Peyer's patch (tissue), 4 donors: ENCODE results near the gene ITPRID1. TPM values are rescaled to one million over a fixed set of nuclear protein-coding genes. Genes with fewer than 3 reads are reported as not detected.

ENCODE experiments used
- DNase-seq, 3 donors: peaks; one replicate each; pipeline ENCODE4 v3.0.0-alpha.2; 2017 to 2019
- H3K27ac ChIP-seq, 4 donors: fragments of 200-600 bp; sonication (generic); one replicate each; pipeline ENCODE4 v1.5.1; 2016 to 2019
- H3K27me3 ChIP-seq, 2 donors: fragments of 200-600 bp; sonication (generic); one replicate each; pipeline ENCODE4 v1.5.1; 2019
- H3K36me3 ChIP-seq, 3 donors: fragments of 200-600 bp; sonication (generic); one replicate each; pipeline ENCODE4 v1.5.1; 2016 to 2019
- H3K4me1 ChIP-seq, 4 donors: fragments of 200-600 bp; sonication (generic); one replicate each; pipeline ENCODE4 v1.5.1; 2016 to 2019
- H3K4me3 ChIP-seq, 4 donors: fragments of 200-600 bp; sonication (generic); 1 replicate in 3 of 4; 2 replicates in 1 of 4; pipeline ENCODE4 v1.5.1; 2016 to 2019; ENCODE audit warnings: mild to moderate bottlenecking in 1 of 4
- H3K9me3 ChIP-seq, 4 donors: fragments of 200-600 bp; sonication (generic); one replicate each; pipeline ENCODE4 v1.5.1; 2016 to 2019; ENCODE audit warnings: mild to moderate bottlenecking in 1 of 4
- POLR2A ChIP-seq, 2 donors: fragments of 450-650 bp; IDR thresholded peaks; one replicate each; pipeline ENCODE4 v1.5.1; 2017; ENCODE audit warnings: antibody characterized with exemption in 2 of 2, mild to moderate bottlenecking in 2 of 2, moderate library complexity in 2 of 2
- total RNA-seq, 4 donors: library from RNA; depleted of rRNA; stranded (reverse); fragments of >200 nt; gene quantifications; one replicate each; pipeline ENCODE4 v1.1.0, GENCODE V29; 2016
- TF ChIP-seq, protein P1 (sequence below), 6 experiments: fragments of 450-650 bp in 4 of 6; fragments of 200-600 bp in 2 of 6; sonication (generic) in 1 of 6; IDR thresholded peaks; one replicate each; pipeline ENCODE4 v1.5.1; 2017 to 2019; ENCODE audit warnings: antibody characterized with exemption in 6 of 6, mild to moderate bottlenecking in 3 of 6, moderate library complexity in 1 of 6

ITPRID1 gene
- total RNA-seq, 4 donors from 2014 or later = 1.2 to 7.4 (median 4.7) TPM

DNA sequence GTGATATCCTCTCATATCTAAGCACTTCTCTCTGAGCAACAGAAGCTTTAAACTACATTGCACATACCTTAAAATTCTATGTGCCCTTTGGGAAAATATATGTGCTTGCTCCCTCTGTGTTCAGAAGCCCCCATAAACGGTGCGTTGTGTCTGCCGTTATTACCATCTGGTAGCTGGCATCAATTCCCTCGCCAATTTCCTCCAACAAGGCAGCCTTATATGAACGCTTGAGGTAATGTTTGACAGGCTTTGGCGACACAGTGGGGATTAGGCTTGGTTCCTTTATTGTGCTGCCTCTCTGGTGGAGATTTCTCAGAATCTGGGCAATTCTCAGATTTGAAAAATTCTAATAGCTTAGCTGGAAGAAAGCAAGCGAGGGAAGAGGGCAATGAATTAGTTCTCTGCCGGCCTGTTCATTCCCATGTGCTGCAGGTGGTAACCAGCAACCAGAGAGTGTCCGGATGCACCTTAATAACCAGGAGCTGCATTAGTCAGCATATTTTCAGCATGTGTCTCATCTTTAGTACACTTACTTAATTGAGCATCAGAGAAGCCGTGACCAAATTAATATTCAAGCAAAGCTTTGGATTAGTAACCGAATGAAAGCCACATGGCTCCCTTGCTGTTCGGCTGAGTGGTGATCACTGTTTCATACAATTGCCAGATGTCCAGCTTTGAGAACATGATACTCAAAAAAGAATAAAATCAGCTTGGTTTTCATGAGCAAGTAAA lies 165.8 kb downstream of the ITPRID1 start:
- Histone ChIP-seq H3K4me3 (no peak overlapping the region), H3K36me3 (no peaks in the 10 kb centered on the region), H3K9me3 (no peaks in the 10 kb centered on the region), H3K4me1 (no peaks in the 10 kb centered on the region), H3K27me3 (no peaks in the 10 kb centered on the region), H3K27ac (no peak overlapping the region)
- no peak for DNase-seq
- TF ChIP-seq, protein P1, sequence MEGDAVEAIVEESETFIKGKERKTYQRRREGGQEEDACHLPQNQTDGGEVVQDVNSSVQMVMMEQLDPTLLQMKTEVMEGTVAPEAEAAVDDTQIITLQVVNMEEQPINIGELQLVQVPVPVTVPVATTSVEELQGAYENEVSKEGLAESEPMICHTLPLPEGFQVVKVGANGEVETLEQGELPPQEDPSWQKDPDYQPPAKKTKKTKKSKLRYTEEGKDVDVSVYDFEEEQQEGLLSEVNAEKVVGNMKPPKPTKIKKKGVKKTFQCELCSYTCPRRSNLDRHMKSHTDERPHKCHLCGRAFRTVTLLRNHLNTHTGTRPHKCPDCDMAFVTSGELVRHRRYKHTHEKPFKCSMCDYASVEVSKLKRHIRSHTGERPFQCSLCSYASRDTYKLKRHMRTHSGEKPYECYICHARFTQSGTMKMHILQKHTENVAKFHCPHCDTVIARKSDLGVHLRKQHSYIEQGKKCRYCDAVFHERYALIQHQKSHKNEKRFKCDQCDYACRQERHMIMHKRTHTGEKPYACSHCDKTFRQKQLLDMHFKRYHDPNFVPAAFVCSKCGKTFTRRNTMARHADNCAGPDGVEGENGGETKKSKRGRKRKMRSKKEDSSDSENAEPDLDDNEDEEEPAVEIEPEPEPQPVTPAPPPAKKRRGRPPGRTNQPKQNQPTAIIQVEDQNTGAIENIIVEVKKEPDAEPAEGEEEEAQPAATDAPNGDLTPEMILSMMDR (IDR thresholded peaks at IDR 0.05) = no peak
- no peak for TF ChIP-seq POLR2A (IDR thresholded peaks at IDR 0.05)

- no peaks in the 10 kb centered on the region for H3K27me3 ChIP-seq
- no peaks in the 10 kb centered on the region for H3K36me3 ChIP-seq
Measured at GRCh38 chr7:31683445-31684225, 169.7 kb downstream of the ITPRID1 start.

DNA sequence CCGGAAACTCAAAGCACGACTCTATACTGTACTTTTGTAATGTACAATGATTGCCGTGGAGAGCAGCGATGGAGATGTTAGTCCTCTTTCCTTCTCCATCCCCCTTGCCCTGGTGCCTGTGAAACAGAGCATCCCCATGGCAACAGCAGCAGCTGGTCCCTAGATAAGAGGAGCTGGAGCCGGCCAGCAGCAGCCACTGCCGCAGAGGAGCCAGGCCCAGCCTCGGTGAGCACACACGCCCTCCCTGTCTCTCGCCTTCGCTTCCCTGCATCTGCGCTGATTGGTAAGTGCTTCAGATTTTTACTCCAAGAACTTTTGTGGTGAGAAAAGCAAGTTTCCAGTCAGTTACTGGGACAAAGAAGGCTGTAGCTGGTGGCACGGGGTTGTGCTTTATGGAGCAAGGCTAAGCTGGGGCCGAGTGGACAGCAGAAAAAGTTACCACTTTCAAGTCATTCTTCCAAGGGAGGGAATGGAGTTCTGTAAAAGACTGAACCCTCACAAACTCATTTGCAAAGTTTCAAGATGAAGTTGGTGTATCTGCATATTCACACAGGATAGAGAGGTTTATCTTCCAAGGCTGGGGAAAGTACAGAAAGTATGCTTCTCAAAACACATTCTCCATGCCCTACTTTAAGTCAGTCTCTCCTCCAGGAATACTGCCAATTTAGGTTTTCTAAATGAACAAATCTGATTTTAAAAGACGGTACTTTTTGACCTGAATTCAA lies 173.3 kb downstream of the ITPRID1 start, which contains the start of gene PPP1R17:
TSS of gene PPP1R17 (plus strand) at position 192 of the 725 bp plus-strand sequence. CDS start 5,227 bp downstream, outside the sequence.
- TF ChIP-seq, protein P1 (IDR thresholded peaks at IDR 0.05) = no peak
- TF ChIP-seq POLR2A (IDR thresholded peaks at IDR 0.05) = no peak
- no peak for DNase-seq
- H3K9me3 ChIP-seq = no peaks in the 10 kb centered on the region

More at GRCh38 chr7:31683445-31684225, 169.7 kb downstream of the ITPRID1 start:
- Histone ChIP-seq H3K9me3 (no peaks in the 10 kb centered on the region), H3K27ac (no peak overlapping the region), H3K4me1 (no peaks in the 10 kb centered on the region), H3K4me3 (no peak overlapping the region)
- TF ChIP-seq, protein P1 (IDR thresholded peaks at IDR 0.05) = no peak
- no peak for TF ChIP-seq POLR2A (IDR thresholded peaks at IDR 0.05)
- no peak for DNase-seq

GRCh38 chr7:31688372-31688771 lies 174.5 kb downstream of the ITPRID1 start:
- peak in 2 of 3 donors; percentile 44 to 46 for DNase-seq

More for the DNA sequence above, 173.3 kb downstream of the ITPRID1 start, which contains the start of gene PPP1R17:
- no peaks in the 10 kb centered on the region for H3K36me3 ChIP-seq
- H3K4me1 ChIP-seq = no peaks in the 10 kb centered on the region
- no peak within 1 kb of the TSS for H3K4me3 ChIP-seq
- no peak within 1 kb of the TSS for H3K27ac ChIP-seq
- H3K27me3 ChIP-seq = no peaks in the 10 kb centered on the region

DNA sequence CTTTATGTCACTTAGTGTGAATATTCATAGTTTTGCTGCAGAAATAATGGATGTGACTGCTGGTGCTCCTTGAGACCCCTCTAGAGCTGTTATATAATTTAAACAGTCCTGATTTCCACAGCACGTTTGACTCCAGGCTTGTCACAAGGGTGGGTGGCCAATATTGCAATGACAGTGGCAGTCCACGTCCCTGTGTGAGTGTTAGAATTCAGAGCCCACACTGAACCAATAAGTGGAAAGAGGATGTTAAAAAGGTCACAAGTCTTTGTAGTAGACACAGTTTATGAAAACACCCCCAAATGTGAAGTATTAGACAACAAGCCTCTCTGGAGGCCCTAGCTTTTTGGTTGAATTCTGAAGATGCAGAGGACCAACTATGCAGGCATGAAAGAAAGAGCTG lies 175.1 kb downstream of the ITPRID1 start:
- no peak overlapping the region for H3K4me3 ChIP-seq
- H3K36me3 ChIP-seq = no peaks in the 10 kb centered on the region
- no peaks in the 10 kb centered on the region for H3K27me3 ChIP-seq
- H3K27ac ChIP-seq = no peak overlapping the region
- no peaks in the 10 kb centered on the region for H3K9me3 ChIP-seq
- no peaks in the 10 kb centered on the region for H3K4me1 ChIP-seq
- no peak for DNase-seq
- TF ChIP-seq, protein P1 (IDR thresholded peaks at IDR 0.05) = no peak
- no peak for TF ChIP-seq POLR2A (IDR thresholded peaks at IDR 0.05)

More at GRCh38 chr7:31688372-31688771, 174.5 kb downstream of the ITPRID1 start:
- no peak overlapping the region for H3K27ac ChIP-seq
- H3K4me1 ChIP-seq = no peaks in the 10 kb centered on the region
- H3K27me3 ChIP-seq = no peaks in the 10 kb centered on the region
- no peak for TF ChIP-seq POLR2A (IDR thresholded peaks at IDR 0.05)
- TF ChIP-seq, protein P1 (IDR thresholded peaks at IDR 0.05) = no peak
- H3K36me3 ChIP-seq = no peaks in the 10 kb centered on the region
- no peak overlapping the region for H3K4me3 ChIP-seq
- H3K9me3 ChIP-seq = no peaks in the 10 kb centered on the region
